Activated CD4-positive, alpha-beta T cell treated with anti-CD3 and anti-CD28 coated beads, Interleukin-10, Interleukin-2, amounts not matched to agents 100 ng/mL and 50 ng/mL, durations not matched to agents 16 hours and 8 hours (primary cell): ENCODE results near the gene SUDS3.

ENCODE experiments used
- DNase-seq: peaks from one replicate; pipeline ENCODE4 v3.0.0-alpha.2; 2020

The SUDS3 gene

GRCh38 chr12:118357257-118358007, 18.9 kb upstream of the SUDS3 start:
- peak; percentile 79 for DNase-seq

DNA sequence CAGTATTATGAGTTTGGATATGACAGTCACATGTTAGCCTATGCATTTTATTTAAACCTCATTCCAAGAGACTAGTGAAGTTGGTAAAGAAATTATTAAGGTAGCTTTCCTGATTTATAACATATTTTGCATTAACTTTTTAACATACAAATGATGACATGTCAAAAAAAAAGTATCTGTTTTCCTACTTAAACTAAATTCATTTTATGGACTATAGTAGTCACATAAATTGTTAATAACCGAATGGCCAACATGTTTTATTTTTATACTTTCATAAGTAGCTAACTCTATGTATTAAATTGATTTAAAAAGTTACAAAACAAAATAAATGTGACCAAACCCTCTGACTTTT, 18.4 kb upstream of the SUDS3 start:
- DNase-seq: no peak

GRCh38 chr12:118358612-118359540, 17.5 kb upstream of the SUDS3 start:
- DNase-seq: peak; percentile 66

DNA sequence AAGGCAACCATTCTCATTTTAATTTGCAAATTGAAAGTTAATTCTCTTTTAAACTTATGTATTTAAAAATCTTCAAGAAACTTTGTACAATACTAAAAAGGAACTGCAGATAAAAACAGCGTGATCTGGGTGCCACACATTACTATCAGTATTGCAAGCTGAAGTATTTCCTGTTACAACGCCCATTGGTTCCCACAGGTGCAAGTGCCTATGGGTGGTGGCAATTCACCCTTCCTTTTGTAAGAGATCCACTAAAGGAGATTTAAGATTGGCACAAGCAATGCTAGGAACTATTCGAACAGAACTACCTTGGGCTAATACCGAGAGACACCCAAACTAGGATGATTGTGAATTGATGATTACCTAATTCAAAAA, 16.8 kb upstream of the SUDS3 start:
- peak; percentile 66 for DNase-seq

DNA sequence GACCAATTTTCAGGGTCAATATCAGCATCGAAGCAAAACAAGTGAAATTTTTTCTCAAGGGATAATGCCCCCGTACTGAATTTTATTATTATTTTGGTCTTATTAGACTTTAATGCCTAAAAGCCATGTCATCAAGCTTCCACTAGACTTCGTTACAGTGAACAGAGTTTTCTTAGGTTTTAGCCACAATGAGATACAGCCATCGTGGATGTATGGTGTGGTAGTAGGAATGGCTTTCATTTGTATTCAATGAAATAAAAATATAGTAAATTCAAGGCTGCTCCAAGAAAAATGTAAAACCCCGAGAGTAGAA, 15.3 kb upstream of the SUDS3 start:
- no peak for DNase-seq

DNA sequence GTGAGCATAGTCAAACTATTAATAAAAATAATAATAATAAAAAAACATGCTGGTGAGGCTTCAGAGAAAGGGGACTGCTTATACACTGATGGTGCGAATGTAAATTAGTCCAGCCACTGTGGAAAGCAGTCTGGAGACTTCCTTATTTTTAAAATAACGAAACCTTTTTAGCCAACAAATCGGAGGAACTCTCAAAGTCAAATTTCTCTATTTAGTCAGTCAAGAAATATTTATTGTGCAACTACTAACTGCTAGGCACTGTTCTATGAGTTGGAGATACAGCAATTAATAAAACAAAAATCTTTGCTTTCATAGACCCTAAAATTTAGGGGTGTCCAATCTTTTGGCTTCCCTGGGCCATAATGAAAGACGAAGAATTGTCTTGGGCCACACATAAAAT, 14.5 kb upstream of the SUDS3 start:
- DNase-seq: no peak

DNA sequence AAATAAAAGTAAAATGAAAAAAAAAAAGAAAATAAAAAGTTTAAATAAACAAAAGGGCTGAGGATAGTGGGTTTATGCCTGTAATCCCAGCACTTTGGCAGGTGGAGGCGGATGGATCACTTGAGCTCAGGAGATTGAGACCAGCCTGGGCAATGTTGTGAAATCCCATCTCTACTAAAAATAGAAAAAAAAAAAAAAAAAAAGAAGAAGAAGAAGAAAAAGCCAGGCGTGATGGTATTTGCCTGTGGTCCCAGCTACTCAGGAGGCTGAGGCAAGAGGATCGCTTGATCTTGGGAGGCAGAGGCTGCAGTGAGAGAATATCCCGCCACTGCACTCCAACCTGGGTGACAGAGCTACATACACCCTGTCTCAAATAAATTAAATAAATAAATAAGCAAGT, 7.5 kb upstream of the SUDS3 start:
- DNase-seq: no peak

- DNase-seq: no peak
Measured at GRCh38 chr12:118370601-118371000, 5.8 kb upstream of the SUDS3 start.

DNA sequence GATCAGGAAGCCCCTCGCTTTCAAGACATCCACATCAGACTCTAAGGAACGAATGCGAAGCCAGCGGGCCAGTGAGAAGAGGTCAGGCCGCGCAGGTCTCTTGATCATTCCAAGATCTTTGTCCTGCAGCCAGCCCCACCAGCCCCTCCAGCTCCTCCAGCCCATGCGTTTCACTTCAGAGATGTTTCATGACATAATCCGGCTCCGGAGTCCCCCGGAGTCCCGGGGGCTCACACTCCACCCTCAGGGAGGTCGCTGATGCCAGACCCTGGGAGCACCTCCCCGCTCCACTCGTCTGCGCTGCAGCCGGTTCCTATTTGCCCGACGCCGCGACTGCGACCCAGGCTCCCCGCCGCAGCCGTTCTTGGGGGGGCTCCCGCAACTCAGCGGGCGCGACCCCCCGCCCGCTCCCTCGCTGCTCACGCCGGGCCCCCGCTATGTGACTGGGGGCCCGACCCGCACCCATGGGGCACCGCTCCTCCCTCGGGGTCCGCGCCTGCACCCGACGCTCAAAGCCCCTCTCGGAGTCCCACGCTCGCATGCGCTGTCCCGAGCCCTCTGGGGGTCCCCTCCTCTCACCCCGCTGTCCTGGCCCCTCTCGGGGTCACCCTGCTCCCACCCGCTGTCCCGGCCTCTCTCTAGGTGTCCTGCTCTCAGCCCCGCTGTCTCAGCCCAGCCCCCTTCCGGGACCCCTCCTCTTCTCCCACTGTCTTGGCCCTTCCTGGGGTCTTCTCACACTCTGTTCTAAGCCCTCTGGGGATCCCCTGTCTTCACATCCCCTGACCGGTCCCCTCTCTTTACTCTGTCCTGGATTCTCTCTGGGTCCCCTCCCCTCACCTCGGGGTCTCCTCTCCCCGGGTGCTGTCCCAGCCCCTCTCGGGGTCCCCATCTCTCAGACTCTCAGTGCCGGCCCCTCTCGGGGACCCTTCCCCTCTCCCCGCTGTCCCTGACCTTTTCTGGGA, 4.8 kb upstream of the SUDS3 start:
- DNase-seq: no peak

GRCh38 chr12:118372541-118373495, 3.5 kb upstream of the SUDS3 start, which contains the start of gene TAOK3:
TAOK3 (minus strand) TSS chr12:118372907; CDS start chr12:118255567, 117,340 bp downstream.
- peak; percentile 99 for DNase-seq

GRCh38 chr12:118373616-118374015, 2.7 kb upstream of the SUDS3 start:
- no peak for DNase-seq

DNA sequence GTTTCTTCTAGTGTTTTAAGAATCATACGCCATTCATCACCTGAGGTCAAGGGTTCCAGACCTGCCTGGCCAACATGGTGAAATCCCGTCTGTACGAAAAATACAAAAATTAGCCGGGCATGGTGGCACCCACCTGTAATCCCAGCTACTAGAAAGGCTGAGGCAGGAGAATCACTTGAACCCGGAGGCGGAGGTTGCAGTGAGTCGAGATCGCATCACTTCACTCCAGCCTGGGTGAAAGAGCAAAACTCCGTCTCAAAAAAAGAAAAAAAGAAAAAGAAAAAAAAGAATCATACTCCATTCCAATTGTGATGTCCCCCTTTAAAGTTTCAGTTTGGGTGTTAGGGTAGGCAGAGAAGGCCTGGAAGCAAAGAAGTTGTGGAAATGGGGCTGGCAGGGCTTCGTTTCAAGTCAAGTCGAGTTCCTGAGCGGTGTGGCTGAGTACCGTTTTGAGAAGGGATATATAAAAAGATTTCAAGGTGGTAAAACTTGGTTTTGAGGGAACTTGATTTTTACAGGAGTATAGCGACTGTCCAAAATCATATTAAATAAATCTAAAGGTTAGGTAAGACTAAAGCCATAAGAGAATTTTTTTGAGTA, 2.1 kb upstream of the SUDS3 start:
- no peak for DNase-seq

- no peak for DNase-seq
Measured at GRCh38 chr12:118374909-118375308, 1.4 kb upstream of the SUDS3 start.

- no peak for DNase-seq
Measured at GRCh38 chr12:118375348-118375747, 1.0 kb upstream of the SUDS3 start.

GRCh38 chr12:118377021-118377883, 897 bp downstream of the SUDS3 start:
- peak; percentile 4 for DNase-seq

DNA sequence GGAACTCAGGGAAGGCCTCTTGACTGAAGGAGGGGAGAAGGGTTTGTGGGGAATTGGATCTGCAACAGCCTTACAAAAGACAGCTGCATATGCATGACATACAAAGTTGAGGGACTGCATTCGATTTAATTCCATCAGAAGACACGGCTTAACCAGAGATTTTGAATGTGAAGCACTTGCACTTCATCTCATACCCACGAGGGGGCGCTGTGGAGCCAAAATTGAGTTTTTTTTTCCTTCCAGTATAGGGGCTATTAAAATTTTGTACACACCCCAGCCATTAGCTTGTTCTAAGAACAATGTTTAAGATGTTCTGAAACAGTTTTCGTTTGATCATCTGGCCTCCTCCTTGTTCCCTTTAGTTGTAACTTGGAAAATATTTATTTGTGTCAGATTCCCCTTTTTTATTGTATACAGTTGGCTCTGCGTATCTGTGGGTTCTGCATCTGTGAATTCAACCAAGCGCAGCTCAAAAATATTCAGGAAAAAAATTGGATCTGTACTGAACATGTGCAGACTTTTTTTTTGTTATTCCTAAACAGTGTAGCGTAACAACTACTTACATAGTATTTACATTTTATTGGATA, 1.6 kb downstream of the SUDS3 start:
- peak; percentile 71 for DNase-seq

DNA sequence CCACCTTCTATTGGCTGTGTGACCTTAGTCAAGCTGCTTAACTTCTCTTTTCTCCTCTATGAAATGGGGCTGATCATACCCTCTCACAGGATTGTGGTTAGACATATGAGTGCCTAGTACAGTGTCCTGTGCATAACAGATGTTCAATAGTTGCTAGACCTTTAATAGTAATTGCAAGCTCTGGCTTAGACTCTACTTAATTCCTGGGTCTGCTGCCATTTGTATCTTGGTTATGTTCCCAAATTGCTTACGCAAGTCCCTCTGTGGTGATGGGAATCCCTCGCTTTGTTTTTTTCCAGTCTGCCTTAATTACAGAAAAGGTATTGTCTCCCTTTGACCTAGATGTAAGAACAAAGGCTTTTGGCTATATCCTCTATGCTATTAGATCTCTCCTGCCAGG, 15.1 kb downstream of the SUDS3 start:
- no peak for DNase-seq

GRCh38 chr12:118391836-118392235, 15.5 kb downstream of the SUDS3 start:
- DNase-seq: no peak

GRCh38 chr12:118397708-118398440, 21.5 kb downstream of the SUDS3 start:
- no peak for DNase-seq
